ENCODE results near the gene KCTD15.
A peak's percentile ranks its signal among the peaks of the same experiment; 100 is the strongest.
"Not testable (repeated sequence)": the region's sequence is repeated elsewhere in the genome, so short reads cannot be mapped to it uniquely, and the experiment has no call there.

The KCTD15 gene

GRCh38 chr19:33811736-33812387 is 15.2 kb downstream of the KCTD15 start:
- H3K4me1 ChIP-seq (ENCODE audit: control insufficient read depth, insufficient read depth, low read length): no peaks in the 10 kb centered on the region
- H3K36me3 ChIP-seq (ENCODE audit: control insufficient read depth, insufficient read depth, low read length): peaks cover 21% of the 10 kb centered on the region

GRCh38 chr19:33812388-33813330 is 16.0 kb downstream of the KCTD15 start:
- H3K36me3 ChIP-seq (ENCODE audit: control insufficient read depth, insufficient read depth, low read length): peaks cover 21% of the 10 kb centered on the region
- H3K27me3 ChIP-seq (ENCODE audit: control insufficient read depth, insufficient read depth, low read length): no peaks in the 10 kb centered on the region
- H3K9ac ChIP-seq (ENCODE audit: low read depth, low read length): no peak overlapping the region
- H3K4me1 ChIP-seq (ENCODE audit: control insufficient read depth, insufficient read depth, low read length): no peaks in the 10 kb centered on the region
- H3K4me3 ChIP-seq (ENCODE audit: low read depth, low read length): no peak overlapping the region
- no peaks in the 10 kb centered on the region for H3K9me3 ChIP-seq (ENCODE audit: control insufficient read depth, insufficient read depth, low read length)

More at GRCh38 chr19:33811736-33812387, 15.2 kb downstream of the KCTD15 start:
- no peaks in the 10 kb centered on the region for H3K9me3 ChIP-seq (ENCODE audit: control insufficient read depth, insufficient read depth, low read length)
- no peaks in the 10 kb centered on the region for H3K27me3 ChIP-seq (ENCODE audit: control insufficient read depth, insufficient read depth, low read length)
- no peak overlapping the region for H3K4me3 ChIP-seq (ENCODE audit: low read depth, low read length)
- no peak overlapping the region for H3K9ac ChIP-seq (ENCODE audit: low read depth, low read length)

- Histone ChIP-seq H3K4me1 (ENCODE audit: control insufficient read depth, insufficient read depth, low read length) (no peaks in the 10 kb centered on the region), H3K36me3 (ENCODE audit: control insufficient read depth, insufficient read depth, low read length) (peaks cover 19% of the 10 kb centered on the region), H3K9me3 (ENCODE audit: control insufficient read depth, insufficient read depth, low read length) (no peaks in the 10 kb centered on the region), H3K9ac (ENCODE audit: low read depth, low read length) (no peak overlapping the region), H3K4me3 (ENCODE audit: low read depth, low read length) (no peak overlapping the region), H3K27me3 (ENCODE audit: control insufficient read depth, insufficient read depth, low read length) (no peaks in the 10 kb centered on the region)
Measured at GRCh38 chr19:33813391-33814101, 16.9 kb downstream of the KCTD15 start.

- Histone ChIP-seq H3K36me3 (ENCODE audit: control insufficient read depth, insufficient read depth, low read length) (peaks cover 19% of the 10 kb centered on the region), H3K9me3 (ENCODE audit: control insufficient read depth, insufficient read depth, low read length) (no peaks in the 10 kb centered on the region), H3K4me3 (ENCODE audit: low read depth, low read length) (no peak overlapping the region), H3K9ac (ENCODE audit: low read depth, low read length) (no peak overlapping the region), H3K27me3 (ENCODE audit: control insufficient read depth, insufficient read depth, low read length) (no peaks in the 10 kb centered on the region), H3K4me1 (ENCODE audit: control insufficient read depth, insufficient read depth, low read length) (peaks cover 3% of the 10 kb centered on the region)
Measured at GRCh38 chr19:33814181-33815165, 17.8 kb downstream of the KCTD15 start.

GRCh38 chr19:33815380-33816340 is 19.0 kb downstream of the KCTD15 start:
- Histone ChIP-seq H3K4me3 (ENCODE audit: low read depth, low read length) (no peak overlapping the region), H3K27me3 (ENCODE audit: control insufficient read depth, insufficient read depth, low read length) (peaks cover under 1% of the 10 kb centered on the region), H3K4me1 (ENCODE audit: control insufficient read depth, insufficient read depth, low read length) (peaks cover 3% of the 10 kb centered on the region), H3K9me3 (ENCODE audit: control insufficient read depth, insufficient read depth, low read length) (no peaks in the 10 kb centered on the region), H3K9ac (ENCODE audit: low read depth, low read length) (no peak overlapping the region), H3K36me3 (ENCODE audit: control insufficient read depth, insufficient read depth, low read length) (peaks cover 15% of the 10 kb centered on the region)

GRCh38 chr19:33818411-33818810 is 21.7 kb downstream of the KCTD15 start:
- Histone ChIP-seq H3K9ac (ENCODE audit: low read depth, low read length) (no peak overlapping the region), H3K36me3 (ENCODE audit: control insufficient read depth, insufficient read depth, low read length) (peaks cover 3% of the 10 kb centered on the region), H3K4me3 (ENCODE audit: low read depth, low read length) (no peak overlapping the region), H3K9me3 (ENCODE audit: control insufficient read depth, insufficient read depth, low read length) (no peaks in the 10 kb centered on the region), H3K27me3 (ENCODE audit: control insufficient read depth, insufficient read depth, low read length) (peaks cover 4% of the 10 kb centered on the region), H3K4me1 (ENCODE audit: control insufficient read depth, insufficient read depth, low read length) (peaks cover 3% of the 10 kb centered on the region)

- H3K27me3 ChIP-seq (ENCODE audit: control insufficient read depth, insufficient read depth, low read length); H3K9ac ChIP-seq (ENCODE audit: low read depth, low read length); H3K4me1 ChIP-seq (ENCODE audit: control insufficient read depth, insufficient read depth, low read length); H3K9me3 ChIP-seq (ENCODE audit: control insufficient read depth, insufficient read depth, low read length); H3K4me3 ChIP-seq (ENCODE audit: low read depth, low read length); H3K36me3 ChIP-seq (ENCODE audit: control insufficient read depth, insufficient read depth, low read length): not testable (repeated sequence)
Measured at GRCh38 chr19:33819078-33819477, 22.4 kb downstream of the KCTD15 start.

GRCh38 chr19:33819506-33819879 is 22.8 kb downstream of the KCTD15 start:
- Histone ChIP-seq H3K9me3 (ENCODE audit: control insufficient read depth, insufficient read depth, low read length) (no peaks in the 10 kb centered on the region), H3K4me1 (ENCODE audit: control insufficient read depth, insufficient read depth, low read length) (peaks cover 3% of the 10 kb centered on the region), H3K27me3 (ENCODE audit: control insufficient read depth, insufficient read depth, low read length) (peaks cover 4% of the 10 kb centered on the region), H3K9ac (ENCODE audit: low read depth, low read length) (peak overlapping the region; percentile 24), H3K36me3 (ENCODE audit: control insufficient read depth, insufficient read depth, low read length) (no peaks in the 10 kb centered on the region), H3K4me3 (ENCODE audit: low read depth, low read length) (peak overlapping the region; percentile 59)

GRCh38 chr19:33819880-33820781 is 23.5 kb downstream of the KCTD15 start:
- peaks cover 4% of the 10 kb centered on the region for H3K27me3 ChIP-seq (ENCODE audit: control insufficient read depth, insufficient read depth, low read length)
- no peaks in the 10 kb centered on the region for H3K36me3 ChIP-seq (ENCODE audit: control insufficient read depth, insufficient read depth, low read length)
- peak overlapping the region; percentile 24 for H3K9ac ChIP-seq (ENCODE audit: low read depth, low read length)
- H3K9me3 ChIP-seq (ENCODE audit: control insufficient read depth, insufficient read depth, low read length): no peaks in the 10 kb centered on the region
- H3K4me3 ChIP-seq (ENCODE audit: low read depth, low read length): peak overlapping the region; percentile 59
- H3K4me1 ChIP-seq (ENCODE audit: control insufficient read depth, insufficient read depth, low read length): peaks cover 3% of the 10 kb centered on the region
